ENCODE data around the gene SPIN1.

SPIN1 gene

GRCh38 chr9:88388886-88389605 lies 802 bp downstream of the SPIN1 start:
- peak overlapping the region; percentile 85 for H3K27ac ChIP-seq (ENCODE audit: low read length)
- H3K4me1 ChIP-seq (ENCODE audit: control insufficient read depth in 1 of 2, insufficient read depth in 2 of 2, low read length in 2 of 2), result peaks cover 8 to 19% of the 10 kb centered on the region in 2 donors
- no peaks in the 10 kb centered on the region for H3K36me3 ChIP-seq (ENCODE audit: control insufficient read depth in 1 of 2, insufficient read depth in 2 of 2, low read length in 2 of 2)
- H3K27me3 ChIP-seq (ENCODE audit: low read depth, low read length), result no peaks in the 10 kb centered on the region
- H3K9me3 ChIP-seq (ENCODE audit: control insufficient read depth in 1 of 2, low read length in 2 of 2), result no peaks in the 10 kb centered on the region
- H3K4me3 ChIP-seq (ENCODE audit: low read depth in 1 of 2, low read length in 2 of 2), result peak overlapping the region; percentile 80 to 84

DNA sequence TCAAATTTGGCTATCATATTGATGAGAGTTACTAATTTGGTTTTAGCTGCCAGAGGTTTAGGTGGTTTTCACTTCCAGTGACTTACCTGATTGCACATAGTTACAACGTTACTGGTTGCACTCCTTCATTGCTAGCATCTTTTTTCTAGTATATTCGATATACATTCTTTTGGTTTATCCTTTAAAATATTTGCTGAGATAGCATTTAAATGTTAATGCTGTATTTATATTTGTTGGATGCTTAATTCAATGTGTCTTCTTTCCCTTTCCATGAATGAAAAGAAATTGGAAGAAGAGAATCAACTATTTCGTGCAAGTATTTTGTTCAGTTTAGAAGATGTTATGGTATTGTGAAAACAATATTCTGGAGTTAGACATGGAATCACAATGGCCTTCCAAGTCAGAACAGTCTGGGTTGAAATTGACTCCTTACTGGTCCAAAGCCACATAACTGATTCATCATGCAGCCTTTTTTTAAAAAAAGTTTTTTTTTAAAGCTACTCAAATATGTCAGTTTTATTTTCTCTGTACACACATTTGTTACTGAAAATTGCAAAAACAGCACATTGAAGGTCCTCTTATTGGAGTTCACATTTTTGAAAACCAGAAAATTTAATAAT lies 2.2 kb downstream of the SPIN1 start:
- Histone ChIP-seq H3K4me3 (ENCODE audit: low read depth in 1 of 2, low read length in 2 of 2) (peak overlapping the region; percentile 80 to 84), H3K27ac (ENCODE audit: low read length) (no peak overlapping the region), H3K4me1 (ENCODE audit: control insufficient read depth in 1 of 2, insufficient read depth in 2 of 2, low read length in 2 of 2) (peaks cover 8 to 19% of the 10 kb centered on the region in 2 donors), H3K27me3 (ENCODE audit: low read depth, low read length) (no peaks in the 10 kb centered on the region), H3K36me3 (ENCODE audit: control insufficient read depth in 1 of 2, insufficient read depth in 2 of 2, low read length in 2 of 2) (no peaks in the 10 kb centered on the region), H3K9me3 (ENCODE audit: control insufficient read depth in 1 of 2, low read length in 2 of 2) (no peaks in the 10 kb centered on the region)

DNA sequence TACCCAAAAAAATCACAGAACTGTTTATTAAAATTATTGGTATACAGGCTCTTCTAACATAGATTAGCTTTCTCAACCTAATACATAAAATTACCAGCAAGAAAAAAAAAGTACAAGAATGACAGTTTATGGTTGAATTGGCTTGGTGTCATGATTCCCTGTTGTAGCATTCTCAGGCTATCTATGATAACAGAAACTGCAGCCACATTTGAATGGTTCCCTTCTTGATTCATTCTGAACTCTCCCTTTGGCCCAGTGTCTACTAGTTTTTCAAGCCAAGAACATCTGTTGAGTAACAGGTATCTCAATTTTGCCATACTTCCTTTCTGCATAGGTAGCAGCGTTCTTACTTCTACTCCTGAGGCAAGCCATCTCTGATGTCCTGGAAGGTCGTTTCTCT lies 3.0 kb downstream of the SPIN1 start:
- H3K4me1 ChIP-seq (ENCODE audit: control insufficient read depth in 1 of 2, insufficient read depth in 2 of 2, low read length in 2 of 2), result peaks cover 8 to 19% of the 10 kb centered on the region in 2 donors
- H3K27ac ChIP-seq (ENCODE audit: low read length), result no peak overlapping the region
- H3K9me3 ChIP-seq (ENCODE audit: control insufficient read depth in 1 of 2, low read length in 2 of 2), result no peaks in the 10 kb centered on the region
- H3K36me3 ChIP-seq (ENCODE audit: control insufficient read depth in 1 of 2, insufficient read depth in 2 of 2, low read length in 2 of 2), result no peaks in the 10 kb centered on the region
- no peaks in the 10 kb centered on the region for H3K27me3 ChIP-seq (ENCODE audit: low read depth, low read length)
- H3K4me3 ChIP-seq (ENCODE audit: low read depth in 1 of 2, low read length in 2 of 2), result no peak overlapping the region

GRCh38 chr9:88391921-88392320 lies 3.7 kb downstream of the SPIN1 start:
- H3K27ac ChIP-seq (ENCODE audit: low read length), result no peak overlapping the region
- no peaks in the 10 kb centered on the region for H3K36me3 ChIP-seq (ENCODE audit: control insufficient read depth in 1 of 2, insufficient read depth in 2 of 2, low read length in 2 of 2)
- H3K27me3 ChIP-seq (ENCODE audit: low read depth, low read length), result no peaks in the 10 kb centered on the region
- no peak overlapping the region for H3K4me3 ChIP-seq (ENCODE audit: low read depth in 1 of 2, low read length in 2 of 2)
- no peaks in the 10 kb centered on the region for H3K9me3 ChIP-seq (ENCODE audit: control insufficient read depth in 1 of 2, low read length in 2 of 2)
- H3K4me1 ChIP-seq (ENCODE audit: control insufficient read depth in 1 of 2, insufficient read depth in 2 of 2, low read length in 2 of 2), result peaks cover 8 to 22% of the 10 kb centered on the region in 2 donors

- H3K27ac ChIP-seq (ENCODE audit: low read length), result no peak overlapping the region
- H3K4me1 ChIP-seq (ENCODE audit: control insufficient read depth in 1 of 2, insufficient read depth in 2 of 2, low read length in 2 of 2), result peaks cover 8 to 22% of the 10 kb centered on the region in 2 donors
- H3K36me3 ChIP-seq (ENCODE audit: control insufficient read depth in 1 of 2, insufficient read depth in 2 of 2, low read length in 2 of 2), result no peaks in the 10 kb centered on the region
- H3K9me3 ChIP-seq (ENCODE audit: control insufficient read depth in 1 of 2, low read length in 2 of 2), result no peaks in the 10 kb centered on the region
- H3K4me3 ChIP-seq (ENCODE audit: low read depth in 1 of 2, low read length in 2 of 2), result no peak overlapping the region
- H3K27me3 ChIP-seq (ENCODE audit: low read depth, low read length), result no peaks in the 10 kb centered on the region
Observed at GRCh38 chr9:88392549-88392948, 4.3 kb downstream of the SPIN1 start.

DNA sequence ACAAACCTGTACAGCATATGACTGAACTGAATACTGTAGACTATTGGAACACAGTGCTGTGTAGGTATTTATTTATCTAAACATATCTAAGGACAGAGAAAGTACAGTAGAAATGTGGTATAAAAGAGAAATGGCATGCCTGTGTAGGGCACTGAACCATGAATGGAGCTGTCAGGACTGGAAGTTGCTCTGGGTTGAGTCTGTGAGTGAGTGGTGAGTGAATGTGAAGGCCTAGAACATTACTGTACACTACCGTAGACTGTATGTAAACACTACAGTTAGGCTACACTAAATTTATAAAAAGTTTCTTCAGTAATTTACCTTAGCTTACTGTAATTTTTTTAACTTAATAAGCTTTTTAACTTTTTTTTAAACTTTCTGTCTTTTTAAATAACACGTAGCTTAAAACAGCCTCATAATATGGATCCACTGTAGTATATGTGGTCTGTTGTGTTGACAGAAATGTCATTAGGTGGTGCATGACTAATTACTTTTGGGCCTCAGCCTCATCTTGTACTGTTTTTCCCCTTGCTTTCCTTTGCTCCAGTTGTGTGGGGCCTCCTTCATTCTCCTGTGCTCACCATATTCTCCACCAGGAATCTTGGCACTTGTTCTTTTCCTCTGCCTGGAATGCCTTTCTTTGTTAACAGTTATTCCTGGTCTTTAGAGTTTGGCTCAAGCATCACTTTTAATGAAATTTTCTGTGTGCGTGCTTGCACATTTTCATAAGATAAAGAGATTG lies 8.8 kb downstream of the SPIN1 start:
- no peaks in the 10 kb centered on the region for H3K27me3 ChIP-seq (ENCODE audit: low read depth, low read length)
- H3K4me1 ChIP-seq (ENCODE audit: control insufficient read depth in 1 of 2, insufficient read depth in 2 of 2, low read length in 2 of 2), result peaks cover 0 to 22% of the 10 kb centered on the region in 2 donors
- no peak overlapping the region for H3K27ac ChIP-seq (ENCODE audit: low read length)
- H3K4me3 ChIP-seq (ENCODE audit: low read depth in 1 of 2, low read length in 2 of 2), result no peak overlapping the region
- H3K36me3 ChIP-seq (ENCODE audit: control insufficient read depth in 1 of 2, insufficient read depth in 2 of 2, low read length in 2 of 2), result no peaks in the 10 kb centered on the region
- no peaks in the 10 kb centered on the region for H3K9me3 ChIP-seq (ENCODE audit: control insufficient read depth in 1 of 2, low read length in 2 of 2)

DNA sequence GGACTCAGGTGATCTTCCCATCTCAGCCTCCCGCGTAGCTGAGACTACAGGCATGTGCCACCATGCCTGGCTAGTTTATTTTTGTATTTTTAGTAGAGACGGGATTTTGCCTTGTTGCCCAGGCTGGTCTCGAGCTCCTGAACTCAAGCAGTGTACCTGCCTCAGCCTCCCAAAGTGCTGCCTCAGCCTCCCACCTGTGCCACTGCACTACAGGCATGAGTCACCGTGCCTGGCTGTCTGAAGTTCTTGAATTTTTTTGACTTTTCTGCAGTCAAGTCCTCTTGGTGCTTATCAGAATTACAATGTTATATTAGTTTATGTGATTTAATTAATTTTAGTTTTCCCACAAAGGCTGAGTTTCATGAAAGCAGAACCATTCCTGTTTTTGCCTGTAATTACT lies 9.8 kb downstream of the SPIN1 start:
- H3K4me3 ChIP-seq (ENCODE audit: low read depth in 1 of 2, low read length in 2 of 2), result no peak overlapping the region
- H3K27me3 ChIP-seq (ENCODE audit: low read depth, low read length), result no peaks in the 10 kb centered on the region
- H3K4me1 ChIP-seq (ENCODE audit: control insufficient read depth in 1 of 2, insufficient read depth in 2 of 2, low read length in 2 of 2), result peaks cover 0 to 17% of the 10 kb centered on the region in 2 donors
- no peaks in the 10 kb centered on the region for H3K36me3 ChIP-seq (ENCODE audit: control insufficient read depth in 1 of 2, insufficient read depth in 2 of 2, low read length in 2 of 2)
- no peaks in the 10 kb centered on the region for H3K9me3 ChIP-seq (ENCODE audit: control insufficient read depth in 1 of 2, low read length in 2 of 2)
- no peak overlapping the region for H3K27ac ChIP-seq (ENCODE audit: low read length)

DNA sequence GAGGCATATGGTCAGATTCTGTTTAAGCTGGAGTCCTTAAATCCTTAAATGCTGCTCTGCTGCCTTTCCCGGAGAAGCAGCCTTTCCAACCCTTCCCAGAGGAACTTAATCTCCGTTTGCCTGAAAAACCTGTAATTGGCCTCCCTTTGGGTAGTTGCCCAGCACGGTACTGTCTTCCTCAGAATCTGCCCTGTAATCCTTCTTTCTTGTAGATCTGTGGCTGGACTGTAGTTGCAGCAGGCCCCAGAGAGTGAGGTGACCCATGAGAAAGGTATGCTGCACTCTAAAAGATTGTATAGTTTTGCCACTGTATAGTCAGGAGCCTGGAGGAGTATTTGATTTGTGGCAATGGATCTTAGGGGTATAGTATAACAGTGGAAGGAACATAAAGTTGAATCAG lies 11.7 kb downstream of the SPIN1 start:
- Histone ChIP-seq H3K27me3 (ENCODE audit: low read depth, low read length) (no peaks in the 10 kb centered on the region), H3K9me3 (ENCODE audit: control insufficient read depth in 1 of 2, low read length in 2 of 2) (no peaks in the 10 kb centered on the region), H3K27ac (ENCODE audit: low read length) (no peak overlapping the region), H3K4me1 (ENCODE audit: control insufficient read depth in 1 of 2, insufficient read depth in 2 of 2, low read length in 2 of 2) (peaks cover 0 to 17% of the 10 kb centered on the region in 2 donors), H3K4me3 (ENCODE audit: low read depth in 1 of 2, low read length in 2 of 2) (no peak overlapping the region), H3K36me3 (ENCODE audit: control insufficient read depth in 1 of 2, insufficient read depth in 2 of 2, low read length in 2 of 2) (no peaks in the 10 kb centered on the region)

DNA sequence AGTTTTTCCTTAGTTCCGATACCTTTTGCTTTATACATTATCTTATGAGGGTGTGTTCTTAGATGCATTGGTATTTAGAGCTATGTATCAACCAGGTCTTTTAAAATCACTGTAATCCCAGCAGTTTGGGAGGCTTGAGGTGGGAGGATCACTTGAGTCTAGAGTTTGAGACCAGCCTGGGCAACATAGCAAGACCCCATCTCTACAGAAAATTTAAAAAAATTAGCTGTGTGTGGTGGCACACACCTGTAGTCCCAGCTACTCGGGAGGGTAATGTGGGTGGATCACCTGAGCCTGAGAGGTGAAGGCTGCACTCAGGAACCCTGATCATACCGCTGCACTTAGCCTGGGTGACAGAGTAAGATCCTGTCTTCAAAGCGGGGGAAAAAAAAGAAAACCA lies 15.1 kb downstream of the SPIN1 start:
- no peaks in the 10 kb centered on the region for H3K9me3 ChIP-seq (ENCODE audit: control insufficient read depth in 1 of 2, low read length in 2 of 2)
- no peak overlapping the region for H3K4me3 ChIP-seq (ENCODE audit: low read depth in 1 of 2, low read length in 2 of 2)
- H3K4me1 ChIP-seq (ENCODE audit: control insufficient read depth in 1 of 2, insufficient read depth in 2 of 2, low read length in 2 of 2), result peaks cover 0 to 14% of the 10 kb centered on the region in 2 donors
- H3K27me3 ChIP-seq (ENCODE audit: low read depth, low read length), result no peaks in the 10 kb centered on the region
- H3K36me3 ChIP-seq (ENCODE audit: control insufficient read depth in 1 of 2, insufficient read depth in 2 of 2, low read length in 2 of 2), result no peaks in the 10 kb centered on the region
- no peak overlapping the region for H3K27ac ChIP-seq (ENCODE audit: low read length)

GRCh38 chr9:88406051-88406450 lies 17.8 kb downstream of the SPIN1 start:
- Histone ChIP-seq H3K27me3 (ENCODE audit: low read depth, low read length) (no peaks in the 10 kb centered on the region), H3K36me3 (ENCODE audit: control insufficient read depth in 1 of 2, insufficient read depth in 2 of 2, low read length in 2 of 2) (no peaks in the 10 kb centered on the region), H3K4me1 (ENCODE audit: control insufficient read depth in 1 of 2, insufficient read depth in 2 of 2, low read length in 2 of 2) (peaks cover 0 to 4% of the 10 kb centered on the region in 2 donors), H3K27ac (ENCODE audit: low read length) (no peak overlapping the region), H3K4me3 (ENCODE audit: low read depth in 1 of 2, low read length in 2 of 2) (no peak overlapping the region), H3K9me3 (ENCODE audit: control insufficient read depth in 1 of 2, low read length in 2 of 2) (no peaks in the 10 kb centered on the region)

DNA sequence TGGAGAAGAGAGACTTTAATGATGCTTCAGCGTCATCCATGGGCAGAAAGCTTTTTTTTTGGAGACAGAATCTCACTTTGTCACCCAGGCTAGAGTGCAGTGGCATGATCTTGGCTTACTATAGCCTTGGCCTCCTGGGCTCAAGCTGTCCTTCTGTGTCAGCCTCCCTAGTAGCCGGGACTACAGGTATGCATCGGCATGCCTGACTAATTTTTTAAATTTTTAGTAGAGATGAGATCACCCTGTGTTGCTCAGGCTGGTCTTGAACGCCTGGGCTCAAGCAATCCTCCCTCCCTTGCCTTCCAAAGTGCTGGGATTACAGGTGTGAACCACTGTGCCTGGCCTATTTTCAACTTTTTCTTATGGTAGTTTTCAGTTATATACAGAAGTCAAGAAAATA lies 23.2 kb downstream of the SPIN1 start:
- no peaks in the 10 kb centered on the region for H3K27me3 ChIP-seq (ENCODE audit: low read depth, low read length)
- no peaks in the 10 kb centered on the region for H3K4me1 ChIP-seq (ENCODE audit: control insufficient read depth in 1 of 2, insufficient read depth in 2 of 2, low read length in 2 of 2)
- peaks cover 0 to 11% of the 10 kb centered on the region in 2 donors for H3K36me3 ChIP-seq (ENCODE audit: control insufficient read depth in 1 of 2, insufficient read depth in 2 of 2, low read length in 2 of 2)
- no peak overlapping the region for H3K27ac ChIP-seq (ENCODE audit: low read length)
- H3K9me3 ChIP-seq (ENCODE audit: control insufficient read depth in 1 of 2, low read length in 2 of 2), result peaks cover 0 to 3% of the 10 kb centered on the region in 2 donors
- H3K4me3 ChIP-seq (ENCODE audit: low read depth in 1 of 2, low read length in 2 of 2), result no peak overlapping the region
